ENCODE measurements around the gene NINJ2.
A peak's percentile ranks its signal among the peaks of the same experiment; 100 is the strongest.

NINJ2 gene

DNA sequence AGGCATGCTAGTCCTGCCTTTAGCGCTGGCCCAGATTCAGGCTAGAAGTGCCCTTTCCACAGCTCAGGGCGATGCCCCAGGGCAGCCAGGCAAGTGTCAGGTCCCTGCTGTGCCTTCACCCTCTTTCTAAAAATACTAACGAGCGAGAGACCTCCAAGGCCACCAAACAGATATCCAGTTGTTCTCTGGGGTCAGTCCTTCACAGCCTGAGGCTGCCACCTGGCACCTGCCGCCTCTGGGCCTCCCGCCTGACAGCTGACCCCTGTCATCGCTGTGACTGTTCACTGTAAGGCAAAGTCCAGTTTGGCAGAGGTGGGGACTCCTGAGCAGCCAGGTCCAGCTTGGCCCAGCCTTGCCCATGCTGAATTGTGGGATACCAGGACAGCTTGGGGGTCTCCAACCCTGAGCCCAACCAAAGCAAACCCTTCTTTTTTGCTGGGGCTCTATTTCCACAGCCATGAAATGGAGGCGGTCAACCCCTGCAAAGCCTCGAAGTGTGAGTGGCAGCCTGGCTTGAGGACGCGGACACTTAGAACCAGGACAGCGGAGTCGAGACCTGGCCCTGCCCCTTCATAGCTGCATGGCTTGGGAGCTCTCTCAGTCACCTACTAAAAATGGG lies 79.9 kb downstream of the NINJ2 start:
- Histone ChIP-seq H3K4me3 (ENCODE audit: low read length) (no peak overlapping the region), H3K4me1 (ENCODE audit: control insufficient read depth, low read depth, low read length) (peaks cover 3% of the 10 kb centered on the region), H2BK120ac (ENCODE audit: low read depth, low read length) (no peak overlapping the region), H3K27ac (ENCODE audit: low read depth, low read length) (no peak overlapping the region), H3K4ac (ENCODE audit: low read depth, low read length) (no peak overlapping the region), H2BK5ac (ENCODE audit: low read length) (no peak overlapping the region), H3K79me1 (ENCODE audit: low read length) (no peaks in the 10 kb centered on the region), H3K27me3 (ENCODE audit: insufficient read depth, low read length, poor library complexity) (no peaks in the 10 kb centered on the region), H3K79me2 (ENCODE audit: control insufficient read depth, insufficient read depth, low read length) (no peaks in the 10 kb centered on the region), H3K36me3 (ENCODE audit: control insufficient read depth, insufficient read depth, low read length) (no peaks in the 10 kb centered on the region), H4K8ac (ENCODE audit: low read depth, low read length) (no peak overlapping the region), H3K9ac (ENCODE audit: low read length) (no peak overlapping the region), H2AK5ac (ENCODE audit: low read length) (no peak overlapping the region), H2BK15ac (replicated peaks; ENCODE audit: low read depth) (no peak overlapping the region), H3K4me2 (ENCODE audit: low read length) (no peak overlapping the region), H3K23ac (ENCODE audit: low read length) (no peak overlapping the region), H3K56ac (ENCODE audit: low read length) (no peak overlapping the region), H3K18ac (ENCODE audit: low read length) (no peak overlapping the region), H4K5ac (ENCODE audit: low read length) (no peak overlapping the region)
- WGBS (ENCODE audit: extremely low coverage, insufficient coverage, low lambda C conversion rate), result no CpG with 5 or more reads among the region's 13 CpGs
- DNase-seq, result no peak

DNA sequence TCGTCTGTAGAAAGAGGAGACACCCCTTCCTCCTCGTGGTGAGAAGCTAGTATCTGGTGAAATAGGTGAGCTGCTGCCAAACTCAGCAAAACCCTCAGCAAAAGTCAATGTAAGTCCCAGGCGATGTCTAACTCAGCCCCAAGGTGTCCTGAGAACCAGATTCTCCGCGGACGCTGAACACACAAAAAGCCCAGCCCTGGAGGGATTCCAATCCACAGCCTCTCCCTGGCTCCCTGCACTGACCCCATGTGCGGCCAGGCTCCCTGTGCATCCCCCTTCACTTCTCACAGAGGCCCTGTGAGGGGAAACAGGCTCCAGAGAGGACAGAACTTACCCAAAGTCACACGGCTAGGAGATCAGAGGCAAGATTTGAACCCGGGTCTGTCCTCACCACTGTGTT lies 81.5 kb downstream of the NINJ2 start:
- H3K79me2 ChIP-seq (ENCODE audit: control insufficient read depth, insufficient read depth, low read length), result no peaks in the 10 kb centered on the region
- H3K79me1 ChIP-seq (ENCODE audit: low read length), result no peaks in the 10 kb centered on the region
- no peak overlapping the region for H4K8ac ChIP-seq (ENCODE audit: low read depth, low read length)
- H3K27me3 ChIP-seq (ENCODE audit: insufficient read depth, low read length, poor library complexity), result no peaks in the 10 kb centered on the region
- no peak overlapping the region for H2BK120ac ChIP-seq (ENCODE audit: low read depth, low read length)
- H3K56ac ChIP-seq (ENCODE audit: low read length), result no peak overlapping the region
- no peak overlapping the region for H2BK15ac ChIP-seq (replicated peaks; ENCODE audit: low read depth)
- H3K9ac ChIP-seq (ENCODE audit: low read length), result no peak overlapping the region
- H2BK5ac ChIP-seq (ENCODE audit: low read length), result no peak overlapping the region
- no CpG with 5 or more reads among the region's 9 CpGs for WGBS (ENCODE audit: extremely low coverage, insufficient coverage, low lambda C conversion rate)
- no peak overlapping the region for H3K4me3 ChIP-seq (ENCODE audit: low read length)
- H3K36me3 ChIP-seq (ENCODE audit: control insufficient read depth, insufficient read depth, low read length), result no peaks in the 10 kb centered on the region
- no peak overlapping the region for H4K5ac ChIP-seq (ENCODE audit: low read length)
- no peak overlapping the region for H2AK5ac ChIP-seq (ENCODE audit: low read length)
- H3K4ac ChIP-seq (ENCODE audit: low read depth, low read length), result no peak overlapping the region
- no peak overlapping the region for H3K18ac ChIP-seq (ENCODE audit: low read length)
- H3K27ac ChIP-seq (ENCODE audit: low read depth, low read length), result no peak overlapping the region
- no peak for DNase-seq
- H3K23ac ChIP-seq (ENCODE audit: low read length), result no peak overlapping the region
- H3K4me2 ChIP-seq (ENCODE audit: low read length), result no peak overlapping the region
- peaks cover 3% of the 10 kb centered on the region for H3K4me1 ChIP-seq (ENCODE audit: control insufficient read depth, low read depth, low read length)

DNA sequence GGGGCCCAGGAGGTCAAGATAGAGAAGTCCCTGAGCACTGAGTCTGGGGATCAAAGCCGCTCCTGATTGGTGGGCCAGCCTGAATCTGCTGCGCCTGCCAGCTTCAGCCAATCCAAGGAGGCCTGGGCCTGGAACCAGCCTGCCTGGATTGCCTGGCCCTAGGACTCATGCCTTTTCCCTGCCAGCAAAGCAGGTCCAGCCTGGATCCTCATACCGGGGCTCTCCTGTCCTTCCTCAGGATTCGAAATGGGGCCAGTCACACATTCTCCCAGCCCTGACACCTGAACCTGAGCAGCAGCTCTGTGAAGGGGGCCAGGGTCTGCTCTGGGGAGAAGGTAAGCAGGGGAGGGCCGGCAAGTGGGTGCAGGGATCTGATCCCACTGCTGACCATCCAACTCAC lies 81.9 kb downstream of the NINJ2 start:
- Histone ChIP-seq H3K9ac (ENCODE audit: low read length) (no peak overlapping the region), H3K56ac (ENCODE audit: low read length) (no peak overlapping the region), H3K4me3 (ENCODE audit: low read length) (no peak overlapping the region), H3K4me1 (ENCODE audit: control insufficient read depth, low read depth, low read length) (peaks cover 3% of the 10 kb centered on the region), H4K5ac (ENCODE audit: low read length) (no peak overlapping the region), H3K18ac (ENCODE audit: low read length) (no peak overlapping the region), H2AK5ac (ENCODE audit: low read length) (no peak overlapping the region), H2BK5ac (ENCODE audit: low read length) (no peak overlapping the region), H3K4me2 (ENCODE audit: low read length) (no peak overlapping the region), H3K23ac (ENCODE audit: low read length) (no peak overlapping the region), H2BK15ac (replicated peaks; ENCODE audit: low read depth) (no peak overlapping the region), H3K79me1 (ENCODE audit: low read length) (no peaks in the 10 kb centered on the region), H3K27ac (ENCODE audit: low read depth, low read length) (no peak overlapping the region), H4K8ac (ENCODE audit: low read depth, low read length) (no peak overlapping the region), H2BK120ac (ENCODE audit: low read depth, low read length) (no peak overlapping the region), H3K27me3 (ENCODE audit: insufficient read depth, low read length, poor library complexity) (no peaks in the 10 kb centered on the region), H3K36me3 (ENCODE audit: control insufficient read depth, insufficient read depth, low read length) (no peaks in the 10 kb centered on the region), H3K79me2 (ENCODE audit: control insufficient read depth, insufficient read depth, low read length) (no peaks in the 10 kb centered on the region), H3K4ac (ENCODE audit: low read depth, low read length) (no peak overlapping the region)
- no CpG with 5 or more reads among the region's 5 CpGs for WGBS (ENCODE audit: extremely low coverage, insufficient coverage, low lambda C conversion rate)
- no peak for DNase-seq

DNA sequence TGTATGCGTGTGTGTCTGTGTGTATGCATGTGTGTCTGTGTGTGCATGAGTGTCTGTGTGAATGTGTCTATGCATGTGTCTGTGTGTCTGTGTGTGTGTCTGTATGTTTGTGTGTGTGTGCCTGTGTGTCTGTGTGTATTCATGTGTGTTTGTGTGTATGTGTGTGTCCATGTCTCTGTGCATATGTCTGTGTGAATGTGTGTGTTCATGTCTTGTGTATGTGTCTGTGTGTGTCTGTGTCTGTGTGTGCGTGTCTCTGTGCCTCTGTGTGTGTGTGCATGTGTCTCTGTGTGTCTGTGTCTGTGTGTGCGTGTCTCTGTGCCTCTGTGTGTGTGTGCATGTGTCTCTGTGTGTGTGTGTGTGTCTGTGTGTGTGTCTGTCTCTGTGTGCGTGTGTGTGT lies 82.4 kb downstream of the NINJ2 start:
- Histone ChIP-seq H2BK5ac (ENCODE audit: low read length) (no peak overlapping the region), H2BK15ac (replicated peaks; ENCODE audit: low read depth) (no peak overlapping the region), H3K4me1 (ENCODE audit: control insufficient read depth, low read depth, low read length) (peaks cover 3% of the 10 kb centered on the region), H2BK120ac (ENCODE audit: low read depth, low read length) (no peak overlapping the region), H4K8ac (ENCODE audit: low read depth, low read length) (no peak overlapping the region), H4K5ac (ENCODE audit: low read length) (no peak overlapping the region), H3K36me3 (ENCODE audit: control insufficient read depth, insufficient read depth, low read length) (no peaks in the 10 kb centered on the region), H3K18ac (ENCODE audit: low read length) (no peak overlapping the region), H3K56ac (ENCODE audit: low read length) (no peak overlapping the region), H3K27me3 (ENCODE audit: insufficient read depth, low read length, poor library complexity) (no peaks in the 10 kb centered on the region), H3K23ac (ENCODE audit: low read length) (no peak overlapping the region), H3K4ac (ENCODE audit: low read depth, low read length) (no peak overlapping the region), H3K4me2 (ENCODE audit: low read length) (no peak overlapping the region), H2AK5ac (ENCODE audit: low read length) (no peak overlapping the region), H3K79me1 (ENCODE audit: low read length) (no peaks in the 10 kb centered on the region), H3K9ac (ENCODE audit: low read length) (no peak overlapping the region), H3K79me2 (ENCODE audit: control insufficient read depth, insufficient read depth, low read length) (no peaks in the 10 kb centered on the region), H3K4me3 (ENCODE audit: low read length) (no peak overlapping the region), H3K27ac (ENCODE audit: low read depth, low read length) (no peak overlapping the region)
- no peak for DNase-seq
- no CpG with 5 or more reads among the region's 4 CpGs for WGBS (ENCODE audit: extremely low coverage, insufficient coverage, low lambda C conversion rate)

DNA sequence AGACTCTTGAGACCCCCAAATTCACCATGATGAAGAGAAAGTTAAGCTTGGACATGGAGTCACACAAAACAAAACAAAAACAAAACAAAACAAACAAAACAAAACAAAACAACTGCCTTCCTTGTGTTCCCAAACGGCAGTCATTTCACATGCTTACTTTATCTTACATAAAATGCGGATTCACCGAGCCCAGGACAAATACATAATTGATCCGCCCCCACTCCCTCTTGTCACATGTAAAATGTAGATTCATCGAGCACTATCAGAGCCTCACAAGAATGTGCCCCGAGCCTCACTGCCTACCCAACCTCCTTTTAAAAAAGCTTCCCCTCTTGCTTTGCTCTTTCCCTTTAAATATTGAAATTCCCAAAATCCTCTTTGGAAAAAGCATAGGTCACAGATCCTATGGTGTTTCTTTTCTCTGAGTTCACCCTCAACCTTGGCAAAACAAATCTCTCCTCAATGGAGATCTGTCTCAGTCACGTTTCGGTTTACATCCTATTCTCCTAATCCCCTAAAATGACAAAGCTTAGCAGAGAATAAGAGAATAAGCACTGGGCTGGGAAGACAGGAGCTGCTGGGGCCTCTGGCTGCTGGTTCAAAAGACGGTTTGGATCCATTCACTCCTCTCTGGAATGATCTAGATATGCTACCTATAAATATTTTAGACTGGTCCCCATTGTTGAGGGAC lies 83.7 kb downstream of the NINJ2 start:
- H3K27ac ChIP-seq (ENCODE audit: low read depth, low read length), result no peak overlapping the region
- peaks cover 3% of the 10 kb centered on the region for H3K4me1 ChIP-seq (ENCODE audit: control insufficient read depth, low read depth, low read length)
- H3K56ac ChIP-seq (ENCODE audit: low read length), result no peak overlapping the region
- no peak overlapping the region for H3K18ac ChIP-seq (ENCODE audit: low read length)
- H4K5ac ChIP-seq (ENCODE audit: low read length), result no peak overlapping the region
- no peak overlapping the region for H3K4ac ChIP-seq (ENCODE audit: low read depth, low read length)
- no CpG with 5 or more reads among the region's 9 CpGs for WGBS (ENCODE audit: extremely low coverage, insufficient coverage, low lambda C conversion rate)
- no peak overlapping the region for H2BK120ac ChIP-seq (ENCODE audit: low read depth, low read length)
- no peak overlapping the region for H2AK5ac ChIP-seq (ENCODE audit: low read length)
- H3K36me3 ChIP-seq (ENCODE audit: control insufficient read depth, insufficient read depth, low read length), result no peaks in the 10 kb centered on the region
- no peaks in the 10 kb centered on the region for H3K79me2 ChIP-seq (ENCODE audit: control insufficient read depth, insufficient read depth, low read length)
- H2BK5ac ChIP-seq (ENCODE audit: low read length), result no peak overlapping the region
- H3K4me2 ChIP-seq (ENCODE audit: low read length), result no peak overlapping the region
- H3K4me3 ChIP-seq (ENCODE audit: low read length), result no peak overlapping the region
- peak; percentile 41 for DNase-seq
- H4K8ac ChIP-seq (ENCODE audit: low read depth, low read length), result no peak overlapping the region
- no peak overlapping the region for H3K23ac ChIP-seq (ENCODE audit: low read length)
- H3K9ac ChIP-seq (ENCODE audit: low read length), result no peak overlapping the region
- H2BK15ac ChIP-seq (replicated peaks; ENCODE audit: low read depth), result no peak overlapping the region
- H3K27me3 ChIP-seq (ENCODE audit: insufficient read depth, low read length, poor library complexity), result no peaks in the 10 kb centered on the region
- H3K79me1 ChIP-seq (ENCODE audit: low read length), result no peaks in the 10 kb centered on the region
